ENCODE data around the gene ALX4.

The ALX4 gene

GRCh38 chr11:44314733-44315132 lies 4.8 kb upstream of the ALX4 start:
- no peak for DNase-seq

DNA sequence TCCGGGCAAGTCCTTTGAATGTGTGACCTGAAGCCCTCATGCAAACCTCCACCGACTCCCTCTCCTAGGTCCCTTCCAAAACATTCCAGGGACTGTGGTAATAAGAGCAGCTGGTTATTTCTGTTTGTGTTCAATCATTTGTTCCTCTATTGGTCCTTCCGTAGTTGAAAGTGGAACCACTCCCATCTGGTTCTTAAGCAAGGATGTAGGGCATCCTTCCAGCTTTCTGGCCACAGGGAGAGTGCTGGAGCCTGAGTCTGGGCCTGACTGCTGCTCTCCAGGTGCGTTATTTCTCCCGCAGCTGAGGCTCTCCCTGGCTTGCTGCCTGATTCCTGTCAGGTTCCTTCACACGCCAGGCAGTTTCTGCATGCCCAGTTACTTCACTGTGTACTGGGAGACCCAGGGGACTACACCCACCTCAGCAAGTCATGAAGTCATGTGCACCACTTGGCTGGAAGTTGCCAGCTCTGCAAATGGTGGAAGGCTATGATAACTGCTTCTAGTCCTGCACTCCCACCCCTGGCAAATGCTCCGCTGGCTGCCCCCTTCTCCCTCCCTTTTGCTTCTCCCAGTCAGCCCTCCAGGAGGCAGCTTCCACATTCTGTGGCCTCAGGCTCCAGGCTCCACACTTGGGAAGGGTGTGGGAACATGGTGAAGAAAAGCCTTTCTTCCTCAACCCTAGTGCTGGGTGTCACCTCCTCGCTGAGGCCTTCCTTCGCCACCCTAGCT lies 4.0 kb upstream of the ALX4 start:
- DNase-seq, result no peak

GRCh38 chr11:44312876-44313275 lies 2.9 kb upstream of the ALX4 start:
- DNase-seq, result no peak

DNA sequence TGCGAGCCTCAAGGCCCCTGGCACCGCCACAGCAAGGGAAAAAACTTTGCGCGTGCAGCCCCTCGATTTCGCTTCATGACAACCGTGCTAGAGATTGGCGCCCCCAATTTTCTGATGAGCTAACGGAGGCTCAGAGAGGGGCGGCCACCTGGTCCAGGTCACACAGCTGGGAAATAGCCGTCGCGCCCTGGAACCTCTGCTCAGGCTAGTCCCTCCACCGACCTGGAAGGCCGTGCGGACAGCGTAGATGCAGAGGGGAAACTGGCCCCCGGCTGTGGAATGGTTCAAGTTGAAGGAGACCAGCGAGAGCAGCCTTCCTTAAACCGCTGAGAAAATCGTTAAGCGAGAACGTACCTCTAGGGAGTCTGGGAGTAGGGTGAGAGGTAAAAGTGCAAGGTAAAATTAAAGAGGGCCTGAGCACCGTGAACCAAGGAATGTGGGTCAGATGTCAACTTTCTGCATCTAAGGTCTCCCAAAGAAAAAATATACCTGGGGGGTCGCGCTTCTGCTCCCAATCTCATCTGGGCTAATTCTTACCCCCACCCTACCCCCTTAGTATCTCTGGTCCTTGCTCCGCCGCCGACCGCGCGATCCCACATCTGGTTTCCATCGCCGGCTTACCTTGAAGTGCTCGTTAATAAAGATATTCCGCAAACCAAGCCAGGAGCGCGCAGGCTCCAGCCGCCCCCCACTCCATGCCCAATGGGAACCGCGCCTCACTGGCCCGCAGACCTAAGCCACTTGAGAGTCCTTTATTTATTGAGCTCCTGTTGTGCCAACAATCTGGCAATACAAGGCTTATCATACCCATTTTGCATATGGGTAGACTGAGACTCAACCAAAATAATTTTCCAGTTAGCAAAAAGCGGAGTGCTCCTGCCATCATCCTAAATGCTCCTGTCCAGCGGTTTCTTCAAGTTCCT lies 1.7 kb upstream of the ALX4 start:
- no peak for DNase-seq

DNA sequence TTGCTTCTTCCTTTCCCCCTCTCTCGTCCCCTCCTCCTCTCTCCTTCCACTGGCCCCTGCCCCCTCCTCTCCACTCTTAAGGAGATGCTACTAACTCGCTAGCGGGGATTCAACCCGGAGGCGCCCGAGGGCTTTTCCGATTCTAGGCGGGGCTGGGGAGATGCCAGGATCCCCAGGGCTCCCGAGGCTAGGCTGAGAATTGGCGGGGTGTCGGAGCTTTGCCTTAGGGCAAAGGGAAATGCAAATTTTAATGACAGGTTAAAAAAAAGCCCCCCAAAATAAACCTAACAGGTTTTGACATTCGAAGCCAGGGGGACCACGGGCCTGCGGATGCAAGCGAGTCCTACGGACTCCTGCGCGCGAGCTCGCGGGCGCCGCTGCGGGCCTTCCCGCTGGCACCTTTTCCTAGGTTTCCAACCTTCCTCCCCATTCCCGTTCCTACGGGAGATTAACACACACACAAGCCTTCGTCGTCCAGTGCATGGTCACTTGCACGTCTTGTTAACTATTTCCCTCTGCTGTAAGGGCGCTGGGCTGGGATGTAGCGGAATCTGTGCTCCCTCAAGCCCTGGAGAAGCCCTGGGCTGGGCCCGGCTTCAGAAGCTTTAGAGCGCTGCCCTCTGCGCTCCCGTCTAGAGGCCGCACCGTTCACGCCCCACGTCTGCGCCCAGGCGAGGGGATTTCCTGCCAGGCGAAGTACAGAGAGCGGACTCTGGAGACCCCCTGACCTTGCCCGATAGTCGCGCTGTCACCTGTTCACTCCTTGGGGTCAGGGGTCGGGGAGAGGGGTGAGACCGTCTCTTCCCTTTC lies 729 bp upstream of the ALX4 start:
- no peak for DNase-seq

DNA sequence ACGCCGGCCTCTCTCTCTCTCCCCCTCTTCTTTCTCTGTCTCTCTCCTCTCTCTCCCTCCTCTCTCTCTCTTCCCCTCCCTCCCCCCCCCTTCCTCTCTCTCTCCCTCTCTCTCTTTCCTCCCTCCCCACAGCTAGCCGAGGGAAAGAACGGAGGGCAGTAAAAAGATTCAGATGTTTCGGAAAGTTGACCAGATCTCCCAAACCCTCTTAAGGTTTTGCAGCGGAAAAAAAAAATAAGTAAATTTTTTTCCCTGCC lies 195 bp upstream of the ALX4 start:
- no peak for DNase-seq

GRCh38 chr11:44308923-44309477 lies 939 bp downstream of the ALX4 start:
- DNase-seq, result no peak

- DNase-seq, result no peak
These were observed 1.6 kb downstream of the ALX4 start for GRCh38 chr11:44308256-44308922.

DNA sequence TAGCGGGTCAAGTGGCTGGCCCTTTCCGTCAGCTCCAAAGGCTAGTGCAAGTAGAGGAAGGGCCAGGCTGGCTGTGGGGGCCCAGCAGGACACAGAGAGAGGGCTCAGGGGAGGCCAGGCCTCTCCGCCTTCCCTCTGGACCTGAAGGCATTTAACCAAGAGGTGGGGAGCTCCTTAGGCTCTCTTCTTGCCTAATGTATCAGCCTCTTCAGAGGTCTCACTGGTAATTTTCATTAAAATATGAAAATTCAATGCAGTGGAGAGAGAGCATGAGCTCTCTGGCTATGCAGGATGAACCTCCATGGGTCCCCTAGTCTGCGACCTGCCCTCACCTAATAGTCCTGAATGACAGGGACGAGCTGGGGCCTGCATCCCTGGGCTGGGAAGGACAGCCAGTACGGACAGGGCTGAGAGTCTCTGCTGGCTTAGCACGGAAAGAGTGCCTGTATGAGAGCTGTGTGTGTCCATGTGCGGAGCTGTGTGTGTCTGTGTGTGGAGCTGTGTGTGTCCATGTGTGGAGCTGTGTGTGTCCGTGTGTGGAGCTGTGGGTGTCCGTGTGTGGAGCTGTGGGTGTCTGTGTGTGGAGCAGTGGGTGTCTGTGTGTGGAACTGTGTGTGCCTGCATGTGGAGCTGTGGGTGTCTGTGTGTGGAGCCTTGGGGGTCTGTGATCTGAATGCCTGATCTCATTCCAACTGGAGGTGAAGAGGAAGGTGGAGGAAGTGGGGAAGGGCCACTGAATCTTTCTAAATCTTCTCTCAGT lies 2.4 kb downstream of the ALX4 start:
- DNase-seq, result no peak

GRCh38 chr11:44306918-44307244 lies 3.1 kb downstream of the ALX4 start:
- no peak for DNase-seq

DNA sequence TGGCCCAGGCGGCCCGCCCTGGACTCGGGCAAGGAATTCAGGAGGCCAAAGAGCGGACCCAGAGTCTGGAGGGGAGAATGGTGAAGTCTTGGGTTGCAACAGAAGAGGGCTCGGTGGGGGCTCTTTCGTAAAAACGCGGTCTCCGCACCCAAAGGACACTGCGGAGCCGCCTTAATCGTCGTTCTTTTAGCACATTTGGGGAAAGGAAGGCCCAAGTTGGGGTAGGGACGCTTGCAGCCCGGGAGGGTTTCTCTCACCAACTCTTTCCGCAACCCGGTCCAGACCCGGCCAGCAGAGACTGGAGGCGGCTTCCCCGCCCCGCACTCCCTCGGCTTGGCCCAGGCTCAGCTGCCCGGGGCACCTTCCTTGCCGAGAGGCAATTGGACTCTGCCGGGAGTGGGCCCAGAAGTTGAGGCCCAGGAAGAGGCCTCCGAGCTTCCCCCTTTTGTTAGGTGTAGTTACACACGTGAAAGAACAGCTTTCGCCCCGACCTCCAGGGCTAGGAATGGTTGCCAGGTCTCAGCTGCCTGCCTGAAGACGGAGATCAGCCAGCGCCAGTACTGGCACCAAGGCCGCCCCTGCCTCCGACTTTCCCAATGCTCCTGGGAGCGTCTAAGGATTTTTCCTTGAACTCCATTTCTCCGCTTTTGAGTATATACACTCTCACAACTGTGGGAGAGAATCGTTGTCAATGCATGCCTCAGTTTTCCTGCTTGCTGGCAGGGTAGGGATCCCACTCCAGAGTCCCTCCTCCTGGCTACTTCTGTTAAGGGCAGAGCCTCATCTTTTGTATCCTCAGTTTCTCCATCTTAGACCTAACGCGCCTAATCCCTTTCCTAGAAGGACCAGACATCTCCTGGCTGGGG lies 3.7 kb downstream of the ALX4 start:
- no peak for DNase-seq

GRCh38 chr11:44305470-44306051 lies 4.4 kb downstream of the ALX4 start:
- no peak for DNase-seq

DNA sequence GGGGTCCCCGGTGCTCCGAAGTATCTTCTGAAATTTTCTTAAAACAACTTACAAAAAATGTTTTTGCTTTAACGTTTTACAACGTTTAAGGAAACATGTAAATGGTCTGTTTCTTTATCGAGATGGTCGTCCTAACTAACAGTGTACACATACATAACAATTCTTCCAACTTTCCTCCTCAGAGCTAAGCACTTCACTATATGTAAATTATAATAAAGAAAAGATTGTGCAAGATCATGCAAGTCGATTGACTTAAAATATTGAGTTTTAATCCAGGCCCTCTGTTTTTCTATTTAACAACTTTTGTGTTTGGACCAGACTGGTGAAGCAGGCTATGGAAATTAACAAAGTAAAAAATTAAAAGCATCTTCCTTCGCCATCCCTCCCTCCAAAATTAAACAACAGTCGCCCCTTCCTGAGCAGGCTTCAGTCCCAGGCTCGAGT lies 4.9 kb downstream of the ALX4 start:
- no peak for DNase-seq

DNA sequence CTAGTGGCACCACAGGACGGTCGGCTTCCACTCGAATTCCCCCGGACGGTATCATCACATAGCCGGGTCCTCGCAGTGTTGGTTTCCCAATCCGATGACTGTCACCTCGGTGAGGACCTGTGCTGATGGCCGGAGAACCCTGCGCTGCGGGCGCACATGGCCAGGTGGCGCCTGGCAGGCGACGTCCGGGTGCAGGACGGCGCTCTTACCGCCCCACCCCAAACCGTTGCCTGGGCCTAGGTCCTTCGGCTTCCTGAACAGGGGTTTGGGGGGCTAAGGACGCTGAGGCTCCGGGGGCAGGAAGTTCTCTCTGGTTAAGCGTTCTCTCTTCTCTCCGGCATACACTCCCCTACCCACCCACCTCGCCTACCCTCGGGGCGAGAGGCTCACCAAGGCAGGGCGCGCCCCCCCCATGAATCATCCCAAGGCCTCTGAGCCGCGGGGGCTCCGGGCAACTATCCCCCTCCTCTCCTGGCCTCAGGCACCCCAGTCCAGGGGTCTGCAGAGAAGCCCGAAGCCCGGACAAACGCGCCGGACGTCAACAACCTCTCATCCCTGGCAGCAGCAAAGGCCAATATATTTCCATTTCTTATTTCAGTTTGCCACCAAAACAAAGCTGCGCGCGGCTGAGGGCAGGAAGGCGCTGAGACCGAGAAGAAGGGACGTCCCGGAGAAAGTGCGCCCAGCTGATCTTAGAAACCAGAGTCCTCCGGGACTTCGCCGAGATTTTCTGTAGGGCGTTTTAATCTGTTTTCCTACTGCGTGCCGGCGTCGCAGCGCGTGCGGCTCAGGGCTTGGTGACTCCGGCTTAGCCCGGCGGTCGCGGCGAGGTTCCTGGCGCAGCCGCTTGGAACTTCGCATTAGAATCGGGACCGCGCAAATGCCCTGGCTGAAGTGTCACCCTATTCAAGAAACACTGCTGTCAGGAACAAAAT lies 5.6 kb downstream of the ALX4 start:
- DNase-seq, result no peak

DNA sequence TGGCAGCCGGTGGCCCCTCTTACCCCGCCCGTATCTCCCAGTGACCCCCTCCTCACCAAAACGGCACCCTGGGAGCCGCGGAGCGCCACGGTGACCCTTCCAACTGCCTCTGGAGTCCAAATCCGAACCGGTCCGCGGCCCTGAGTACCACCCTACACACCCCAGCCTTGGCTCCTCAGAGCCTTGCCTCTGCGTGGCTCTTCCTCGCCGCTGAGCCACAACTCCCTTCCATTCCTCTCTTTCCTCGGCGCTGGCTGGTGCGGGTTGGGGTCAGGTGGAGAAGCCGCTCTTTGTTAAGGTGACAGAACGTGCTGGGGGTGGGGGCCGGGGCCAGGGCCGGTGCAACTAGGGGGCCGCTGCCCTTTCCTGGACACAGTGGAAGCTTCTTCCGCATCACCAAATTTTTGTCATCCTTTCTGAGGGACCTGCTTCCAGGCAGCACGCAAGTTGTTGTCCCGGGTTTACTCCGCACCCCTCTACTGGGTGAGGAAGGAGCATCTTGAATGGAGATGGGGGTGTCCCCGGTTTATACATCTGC lies 6.5 kb downstream of the ALX4 start:
- no peak for DNase-seq

DNA sequence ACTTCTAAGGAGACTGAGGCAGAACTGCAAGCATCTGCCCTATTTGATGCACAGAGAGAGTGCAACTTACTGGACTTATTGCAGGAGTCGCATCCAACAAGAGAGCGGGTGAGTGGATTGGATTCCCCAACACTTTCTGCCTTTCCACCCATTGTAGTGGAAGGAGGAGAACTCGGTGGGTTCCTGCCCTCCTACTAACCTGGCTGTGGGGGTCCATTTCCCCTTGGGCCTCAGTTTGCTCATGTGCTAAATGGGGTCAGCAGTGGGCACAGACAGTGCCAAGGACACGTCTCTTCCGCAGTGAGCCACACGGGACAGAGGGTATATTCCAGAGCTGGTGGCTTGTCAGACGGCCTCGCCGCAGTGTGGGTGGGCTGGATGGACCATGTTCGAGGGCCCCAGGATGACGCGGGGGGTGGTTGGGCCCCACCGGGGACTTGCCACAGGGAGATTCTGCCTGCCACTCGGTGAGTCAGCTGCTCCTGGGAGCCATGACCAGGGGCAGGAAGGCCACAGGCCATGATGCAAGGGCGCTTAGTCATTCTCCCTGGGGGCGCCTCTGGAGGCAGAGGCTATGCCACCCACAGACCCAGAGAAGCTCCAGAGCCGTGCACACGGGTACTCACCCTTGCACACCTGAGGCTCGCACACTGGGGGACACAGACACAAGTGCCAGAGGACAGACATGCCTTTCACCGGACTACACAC lies 8.2 kb downstream of the ALX4 start:
- no peak for DNase-seq

GRCh38 chr11:44300844-44301563 lies 8.9 kb downstream of the ALX4 start:
- no peak for DNase-seq

- no peak for DNase-seq
These were observed 11.1 kb downstream of the ALX4 start for GRCh38 chr11:44298862-44299261.

Data from NCI-H187 treated with DMSO at 0.1 percent for 48 hours (cell line).